ENCODE measurements around the gene CHRDL2.

DNA sequence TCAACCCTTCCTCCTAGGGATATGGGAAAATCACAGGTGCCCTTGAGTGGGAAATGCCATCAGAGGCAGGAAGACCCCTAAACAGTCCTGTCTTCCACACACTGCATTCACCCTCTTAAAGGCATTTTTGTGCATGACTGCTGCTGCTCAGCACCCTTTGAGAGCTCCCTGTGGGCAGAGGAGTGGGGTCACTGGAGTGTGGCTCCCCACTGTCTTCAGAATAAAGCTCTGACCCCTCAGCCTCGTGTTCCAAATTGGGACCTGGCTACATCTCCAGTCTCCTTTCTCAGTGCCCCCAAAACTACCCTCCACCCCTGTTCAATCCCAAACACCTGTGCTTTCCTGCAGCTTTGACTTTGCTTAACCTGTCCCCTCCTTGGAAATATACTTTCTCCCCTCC lies 46.6 kb downstream of the CHRDL2 start:
- TF ChIP-seq POLR2A (IDR thresholded peaks at IDR 0.05), result no peak
- TF ChIP-seq, protein P1, sequence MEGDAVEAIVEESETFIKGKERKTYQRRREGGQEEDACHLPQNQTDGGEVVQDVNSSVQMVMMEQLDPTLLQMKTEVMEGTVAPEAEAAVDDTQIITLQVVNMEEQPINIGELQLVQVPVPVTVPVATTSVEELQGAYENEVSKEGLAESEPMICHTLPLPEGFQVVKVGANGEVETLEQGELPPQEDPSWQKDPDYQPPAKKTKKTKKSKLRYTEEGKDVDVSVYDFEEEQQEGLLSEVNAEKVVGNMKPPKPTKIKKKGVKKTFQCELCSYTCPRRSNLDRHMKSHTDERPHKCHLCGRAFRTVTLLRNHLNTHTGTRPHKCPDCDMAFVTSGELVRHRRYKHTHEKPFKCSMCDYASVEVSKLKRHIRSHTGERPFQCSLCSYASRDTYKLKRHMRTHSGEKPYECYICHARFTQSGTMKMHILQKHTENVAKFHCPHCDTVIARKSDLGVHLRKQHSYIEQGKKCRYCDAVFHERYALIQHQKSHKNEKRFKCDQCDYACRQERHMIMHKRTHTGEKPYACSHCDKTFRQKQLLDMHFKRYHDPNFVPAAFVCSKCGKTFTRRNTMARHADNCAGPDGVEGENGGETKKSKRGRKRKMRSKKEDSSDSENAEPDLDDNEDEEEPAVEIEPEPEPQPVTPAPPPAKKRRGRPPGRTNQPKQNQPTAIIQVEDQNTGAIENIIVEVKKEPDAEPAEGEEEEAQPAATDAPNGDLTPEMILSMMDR (IDR thresholded peaks at IDR 0.05), result no peak
